Retinal pigment epithelial cell (primary cell): Measurements from ENCODE around the gene EXOG.

Source experiments
- DNase-seq: peaks from one replicate; pipeline ENCODE4 v3.0.0-alpha.2; 2010; ENCODE audit warnings: low read depth
- H3K4me3 ChIP-seq: 2 replicates; pipeline ENCODE4 v1.5.1; 2011; ENCODE audit warnings: mild to moderate bottlenecking, low read length, control low read depth, moderate library complexity
- TF ChIP-seq, protein P1 (sequence below): conservative IDR thresholded peaks from 2 replicates; pipeline ENCODE4 v1.5.1; 2011; ENCODE audit warnings: low read depth, low read length, control low read depth, inconsistent platforms

Gene EXOG

DNA sequence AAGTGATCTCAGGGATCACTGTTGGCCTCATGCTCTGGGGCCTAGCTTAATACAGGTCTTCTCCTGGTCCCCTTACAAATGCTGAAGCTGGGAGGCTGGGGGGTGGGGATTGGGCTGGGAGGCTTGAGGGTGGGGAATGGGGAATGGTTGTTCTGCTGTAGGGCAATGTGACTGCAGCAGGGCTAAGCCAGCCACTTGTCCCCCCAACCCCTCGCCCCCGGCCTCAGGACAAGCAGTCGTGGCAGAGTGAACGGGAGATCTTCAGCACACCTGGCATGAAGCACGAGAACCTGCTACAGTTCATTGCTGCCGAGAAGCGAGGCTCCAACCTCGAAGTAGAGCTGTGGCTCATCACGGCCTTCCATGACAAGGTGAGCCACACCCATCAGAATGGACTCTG is 17.2 kb upstream of the EXOG start:
- no peak overlapping the region for H3K4me3 ChIP-seq
- DNase-seq = no peak
- TF ChIP-seq, protein P1, sequence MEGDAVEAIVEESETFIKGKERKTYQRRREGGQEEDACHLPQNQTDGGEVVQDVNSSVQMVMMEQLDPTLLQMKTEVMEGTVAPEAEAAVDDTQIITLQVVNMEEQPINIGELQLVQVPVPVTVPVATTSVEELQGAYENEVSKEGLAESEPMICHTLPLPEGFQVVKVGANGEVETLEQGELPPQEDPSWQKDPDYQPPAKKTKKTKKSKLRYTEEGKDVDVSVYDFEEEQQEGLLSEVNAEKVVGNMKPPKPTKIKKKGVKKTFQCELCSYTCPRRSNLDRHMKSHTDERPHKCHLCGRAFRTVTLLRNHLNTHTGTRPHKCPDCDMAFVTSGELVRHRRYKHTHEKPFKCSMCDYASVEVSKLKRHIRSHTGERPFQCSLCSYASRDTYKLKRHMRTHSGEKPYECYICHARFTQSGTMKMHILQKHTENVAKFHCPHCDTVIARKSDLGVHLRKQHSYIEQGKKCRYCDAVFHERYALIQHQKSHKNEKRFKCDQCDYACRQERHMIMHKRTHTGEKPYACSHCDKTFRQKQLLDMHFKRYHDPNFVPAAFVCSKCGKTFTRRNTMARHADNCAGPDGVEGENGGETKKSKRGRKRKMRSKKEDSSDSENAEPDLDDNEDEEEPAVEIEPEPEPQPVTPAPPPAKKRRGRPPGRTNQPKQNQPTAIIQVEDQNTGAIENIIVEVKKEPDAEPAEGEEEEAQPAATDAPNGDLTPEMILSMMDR = no peak

DNA sequence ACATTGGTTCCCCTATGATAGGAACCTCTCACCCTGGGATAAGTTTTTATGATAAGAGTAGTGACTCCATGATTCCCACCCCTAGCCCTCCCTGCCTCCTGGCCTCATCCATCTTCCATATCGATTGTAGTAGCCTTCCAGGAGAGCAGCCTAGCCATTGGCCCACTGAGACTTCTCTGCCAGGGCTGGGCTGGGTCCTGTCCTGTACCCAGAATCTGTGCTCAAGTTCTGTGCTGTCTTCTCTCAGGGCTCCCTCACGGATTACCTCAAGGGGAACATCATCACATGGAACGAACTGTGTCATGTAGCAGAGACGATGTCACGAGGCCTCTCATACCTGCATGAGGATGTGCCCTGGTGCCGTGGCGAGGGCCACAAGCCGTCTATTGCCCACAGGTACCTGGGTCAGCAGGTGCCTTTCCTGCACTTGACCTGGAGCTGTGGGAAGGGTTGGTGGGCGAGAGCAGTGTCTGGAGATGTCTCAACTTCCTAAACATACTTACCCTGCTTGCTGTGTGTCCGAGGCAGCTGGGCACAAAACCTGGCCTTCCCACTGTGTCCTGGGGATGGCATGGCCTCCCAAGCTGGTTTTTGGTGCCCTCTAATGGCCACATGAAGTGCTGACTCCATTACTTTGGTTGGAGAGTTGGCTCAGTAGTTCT is 16.6 kb upstream of the EXOG start:
- H3K4me3 ChIP-seq = no peak overlapping the region
- TF ChIP-seq, protein P1 = peak; percentile 94
- DNase-seq = no peak

DNA sequence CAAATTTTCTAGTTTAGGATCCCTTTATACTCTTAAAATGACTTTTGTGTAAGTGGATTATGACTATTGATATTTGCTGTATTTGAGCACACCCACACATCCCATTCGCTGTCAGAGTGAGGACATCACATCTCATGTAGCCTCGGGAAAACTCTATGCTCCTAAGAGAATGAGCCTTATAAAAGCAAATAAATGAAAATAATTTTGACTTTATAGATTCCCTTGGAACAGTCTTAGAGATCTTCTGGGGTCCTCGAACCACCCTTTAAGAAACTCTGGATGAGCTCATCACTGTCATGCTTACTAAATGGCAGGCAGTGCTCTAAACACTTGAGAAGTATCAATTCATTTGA is 16.1 kb upstream of the EXOG start:
- no peak for DNase-seq

DNA sequence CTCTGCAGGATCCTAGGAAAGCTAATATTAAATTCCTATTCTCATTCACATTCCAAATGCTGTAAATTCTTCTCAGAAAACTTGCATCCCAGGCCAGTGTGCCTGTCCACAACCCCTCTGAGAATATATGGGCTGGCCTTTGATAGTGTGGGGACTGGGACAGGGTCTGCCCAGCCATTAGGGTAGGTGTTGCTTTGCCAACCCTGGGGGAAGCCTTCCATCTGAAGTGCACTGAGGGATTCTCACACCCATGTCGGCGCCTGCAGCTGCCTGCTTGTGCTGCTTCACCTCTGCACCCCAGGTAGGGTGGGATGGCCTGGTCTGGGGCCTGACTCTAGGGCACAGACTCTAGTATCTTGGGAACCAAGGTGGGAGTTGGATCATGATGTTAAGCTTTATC is 15.2 kb upstream of the EXOG start:
- H3K4me3 ChIP-seq = no peak overlapping the region
- TF ChIP-seq, protein P1 = no peak
- DNase-seq = no peak

More for the DNA sequence above, 16.1 kb upstream of the EXOG start:
- TF ChIP-seq, protein P1 = no peak
- H3K4me3 ChIP-seq = no peak overlapping the region

DNA sequence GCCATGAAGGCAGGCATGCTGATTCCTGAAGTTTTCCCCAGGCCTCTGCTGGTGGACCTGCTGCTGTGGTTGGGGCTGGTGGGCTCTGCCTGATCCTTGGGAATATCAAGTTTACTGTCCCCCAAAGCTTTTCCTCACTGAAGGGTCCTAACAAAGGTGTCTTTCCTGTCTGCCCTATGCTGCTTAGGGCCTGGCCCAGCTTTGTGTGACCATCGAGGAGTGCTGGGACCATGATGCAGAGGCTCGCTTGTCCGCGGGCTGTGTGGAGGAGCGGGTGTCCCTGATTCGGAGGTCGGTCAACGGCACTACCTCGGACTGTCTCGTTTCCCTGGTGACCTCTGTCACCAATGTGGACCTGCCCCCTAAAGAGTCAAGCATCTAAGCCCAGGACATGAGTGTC is 13.2 kb upstream of the EXOG start:
- DNase-seq = no peak
- H3K4me3 ChIP-seq = no peak overlapping the region
- TF ChIP-seq, protein P1 = no peak

DNA sequence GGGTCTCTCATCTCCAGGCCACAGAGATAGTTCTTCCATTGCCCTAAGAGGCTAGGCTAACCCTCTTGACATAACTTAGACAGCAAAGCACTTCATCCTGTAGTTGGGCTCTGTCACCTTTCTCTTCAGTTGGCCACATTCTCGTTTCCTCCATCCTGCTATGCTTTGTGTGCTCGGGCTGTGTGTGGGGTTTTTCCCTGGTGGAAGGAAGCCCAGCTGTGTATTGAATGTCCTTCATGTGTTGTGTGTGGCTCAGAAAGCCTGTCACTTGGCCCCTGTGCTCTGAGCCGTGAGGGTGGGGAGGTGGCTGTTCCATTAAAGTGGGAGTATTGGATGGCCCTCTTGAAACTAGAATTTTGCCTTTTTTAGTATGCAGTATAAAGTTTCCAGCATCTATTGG is 8.8 kb upstream of the EXOG start:
- DNase-seq = no peak
- TF ChIP-seq, protein P1 = no peak
- H3K4me3 ChIP-seq = no peak overlapping the region

DNA sequence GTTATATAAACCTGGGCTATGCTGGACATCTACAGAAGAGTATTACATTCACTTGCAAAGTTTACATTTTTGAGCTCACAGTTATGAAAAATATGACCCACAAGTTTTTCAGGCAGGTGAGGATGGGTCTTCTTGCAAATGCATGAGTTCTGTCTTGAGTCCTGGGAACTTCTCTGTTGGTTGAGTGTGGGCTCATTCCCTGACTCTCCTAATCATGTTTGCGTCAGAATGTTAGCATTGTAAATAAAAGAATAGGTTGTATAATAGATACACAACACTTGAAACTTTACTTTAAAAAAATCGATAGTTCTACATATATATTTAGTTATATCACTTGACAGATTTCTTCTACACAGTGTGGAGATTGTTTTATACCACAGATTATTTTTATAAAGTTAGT is 7.2 kb upstream of the EXOG start:
- DNase-seq = no peak
- TF ChIP-seq, protein P1 = no peak
- H3K4me3 ChIP-seq = no peak overlapping the region
